Suprapubic skin (tissue), 4 donors: Measurements from ENCODE around the gene UBAC1.

Experiments
- POLR2A ChIP-seq, 2 donors: fragments of 450-650 bp; IDR thresholded peaks; one replicate each; pipeline ENCODE4 v1.6.1; 2017; ENCODE audit warnings: antibody characterized with exemption in 2 of 2, mild to moderate bottlenecking in 2 of 2, moderate library complexity in 2 of 2
- POLR2AphosphoS5 ChIP-seq, 3 donors: sonication (generic); formaldehyde crosslinking; IDR thresholded peaks; one replicate each; pipeline ENCODE4 v1.6.1; 2017; ENCODE audit warnings: antibody characterized with exemption in 3 of 3
- TF ChIP-seq, protein P1 (sequence below), 2 donors: fragments of 200-600 bp in 1 of 2; fragments of 450-650 bp in 1 of 2; sonication (generic) in 1 of 2; IDR thresholded peaks; one replicate each; pipeline ENCODE4 v1.5.1; 2016 to 2019; ENCODE audit warnings: antibody characterized with exemption in 2 of 2, mild to moderate bottlenecking in 1 of 2, moderate library complexity in 1 of 2

DNA sequence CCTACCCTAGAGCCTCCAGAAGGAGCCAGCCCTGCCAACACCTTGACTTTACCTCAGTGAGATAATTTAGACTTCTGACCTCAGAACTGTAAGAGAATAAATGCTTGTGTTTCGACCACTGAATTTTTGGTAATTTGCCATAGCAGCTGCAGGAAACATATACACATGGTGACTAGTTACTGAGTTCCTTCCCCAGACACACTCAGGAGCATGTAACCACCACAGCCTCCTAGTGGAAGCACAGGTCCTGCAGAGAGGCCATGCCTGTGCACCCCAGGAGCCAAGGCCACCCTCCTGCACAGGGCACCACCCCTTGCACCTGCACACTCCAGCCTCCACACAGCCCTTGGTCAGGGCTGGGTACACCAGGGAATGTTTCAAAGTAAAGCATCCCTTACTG is 46.3 kb downstream of the UBAC1 start:
- TF ChIP-seq POLR2A (IDR thresholded peaks at IDR 0.05) (no peak), POLR2AphosphoS5 (IDR thresholded peaks at IDR 0.05) (no peak)
- TF ChIP-seq, protein P1, sequence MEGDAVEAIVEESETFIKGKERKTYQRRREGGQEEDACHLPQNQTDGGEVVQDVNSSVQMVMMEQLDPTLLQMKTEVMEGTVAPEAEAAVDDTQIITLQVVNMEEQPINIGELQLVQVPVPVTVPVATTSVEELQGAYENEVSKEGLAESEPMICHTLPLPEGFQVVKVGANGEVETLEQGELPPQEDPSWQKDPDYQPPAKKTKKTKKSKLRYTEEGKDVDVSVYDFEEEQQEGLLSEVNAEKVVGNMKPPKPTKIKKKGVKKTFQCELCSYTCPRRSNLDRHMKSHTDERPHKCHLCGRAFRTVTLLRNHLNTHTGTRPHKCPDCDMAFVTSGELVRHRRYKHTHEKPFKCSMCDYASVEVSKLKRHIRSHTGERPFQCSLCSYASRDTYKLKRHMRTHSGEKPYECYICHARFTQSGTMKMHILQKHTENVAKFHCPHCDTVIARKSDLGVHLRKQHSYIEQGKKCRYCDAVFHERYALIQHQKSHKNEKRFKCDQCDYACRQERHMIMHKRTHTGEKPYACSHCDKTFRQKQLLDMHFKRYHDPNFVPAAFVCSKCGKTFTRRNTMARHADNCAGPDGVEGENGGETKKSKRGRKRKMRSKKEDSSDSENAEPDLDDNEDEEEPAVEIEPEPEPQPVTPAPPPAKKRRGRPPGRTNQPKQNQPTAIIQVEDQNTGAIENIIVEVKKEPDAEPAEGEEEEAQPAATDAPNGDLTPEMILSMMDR (IDR thresholded peaks at IDR 0.05) = no peak
